GM19351 (cell line): ENCODE data around the gene PRCP.

Experiments
- ATAC-seq: cut with Tn5 transposase; IDR thresholded peaks from one replicate; pipeline ENCODE4 v1.9.1; 2021; ENCODE audit warnings: mild to moderate bottlenecking, moderate library complexity; ENCODE audit not compliant: unreplicated experiment

Gene PRCP

DNA sequence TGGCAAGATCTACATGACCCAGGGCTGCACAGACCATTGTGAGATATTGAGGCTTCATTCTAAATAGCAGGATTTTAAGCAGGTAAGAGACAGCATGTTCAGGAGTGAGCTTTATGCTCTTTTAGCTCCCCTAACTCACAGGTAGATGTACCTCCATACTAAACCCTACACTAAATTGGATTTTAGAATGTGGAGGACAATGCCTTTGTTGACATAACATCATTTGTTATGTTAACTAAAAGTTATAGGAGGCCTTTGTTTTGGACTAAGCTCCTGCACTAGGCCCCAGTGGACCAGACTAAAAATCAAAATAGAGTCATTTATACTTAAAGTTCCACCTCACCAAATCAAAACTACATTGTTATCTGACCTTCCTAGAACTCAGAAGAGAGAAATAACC is 8.1 kb upstream of the PRCP start:
- ATAC-seq: no peak

GRCh38 chr11:82907371-82907770 is 7.1 kb upstream of the PRCP start:
- ATAC-seq: no peak

DNA sequence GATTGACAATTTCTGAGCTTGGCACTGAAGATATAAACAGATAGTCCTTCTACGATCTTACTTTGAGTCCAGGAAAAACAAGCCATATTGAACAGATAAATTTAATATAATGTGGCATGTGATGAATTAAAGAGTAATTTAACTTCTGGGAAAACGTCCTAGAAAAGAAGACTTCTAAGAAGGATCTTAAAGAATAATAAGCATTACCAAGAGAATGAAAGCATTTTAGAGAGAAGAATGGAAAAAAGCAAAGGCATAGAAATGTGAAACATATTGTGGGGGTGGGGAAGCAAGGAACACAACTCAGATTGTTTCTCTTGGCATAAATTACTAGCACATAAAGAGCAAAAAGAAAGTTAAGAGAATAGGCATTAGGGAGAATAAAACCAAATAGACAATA is 6.7 kb upstream of the PRCP start:
- ATAC-seq: no peak

- ATAC-seq: no peak
Measured at GRCh38 chr11:82906236-82906635, 6.0 kb upstream of the PRCP start.

GRCh38 chr11:82903843-82904586 is 3.8 kb upstream of the PRCP start:
- ATAC-seq: no peak

GRCh38 chr11:82902880-82903279 is 2.6 kb upstream of the PRCP start:
- no peak for ATAC-seq

GRCh38 chr11:82901922-82902485 is 1.8 kb upstream of the PRCP start:
- ATAC-seq: no peak

DNA sequence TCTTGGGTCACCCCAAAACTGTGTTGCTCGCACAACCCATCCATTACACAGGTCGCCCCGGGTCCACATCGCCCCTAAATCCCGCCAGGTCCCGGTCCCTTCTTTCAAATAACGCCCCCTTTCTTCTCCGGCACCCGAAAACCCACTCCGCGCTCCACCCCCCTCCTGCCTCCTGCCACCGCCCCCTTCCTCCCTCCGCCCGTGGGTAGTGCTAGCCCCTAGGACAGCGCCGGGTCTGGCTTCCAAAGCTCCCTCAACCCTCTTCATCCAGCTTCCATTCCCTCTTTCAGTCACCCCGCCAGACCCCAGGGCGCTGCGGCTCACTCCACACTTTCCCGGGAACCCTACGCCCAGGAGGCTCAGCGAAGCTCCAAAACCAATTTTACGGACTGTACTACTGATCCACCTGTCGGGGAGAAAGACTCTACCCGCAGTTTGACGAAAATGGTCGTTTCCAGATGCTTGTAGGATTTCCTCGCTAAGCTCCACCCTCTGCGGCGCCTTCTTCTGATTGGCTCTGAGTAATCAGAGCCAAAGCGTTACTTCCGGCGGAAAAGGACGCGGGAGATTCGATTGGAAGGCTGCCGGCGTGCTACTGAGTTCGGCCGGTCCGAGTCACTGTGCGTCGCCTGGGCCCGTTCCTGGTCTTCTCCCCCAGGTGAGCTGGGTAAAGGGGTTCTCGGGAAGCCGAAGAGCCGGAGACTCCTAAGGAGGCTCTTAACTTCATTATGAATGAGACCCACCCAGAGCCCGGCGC is 1.1 kb upstream of the PRCP start, which contains the start of gene DDIAS:
DDIAS (plus strand) TSS at position 572 of the 757 bp plus-strand sequence. CDS start 13,003 bp downstream, outside the sequence.
- ATAC-seq: peak; percentile 61

DNA sequence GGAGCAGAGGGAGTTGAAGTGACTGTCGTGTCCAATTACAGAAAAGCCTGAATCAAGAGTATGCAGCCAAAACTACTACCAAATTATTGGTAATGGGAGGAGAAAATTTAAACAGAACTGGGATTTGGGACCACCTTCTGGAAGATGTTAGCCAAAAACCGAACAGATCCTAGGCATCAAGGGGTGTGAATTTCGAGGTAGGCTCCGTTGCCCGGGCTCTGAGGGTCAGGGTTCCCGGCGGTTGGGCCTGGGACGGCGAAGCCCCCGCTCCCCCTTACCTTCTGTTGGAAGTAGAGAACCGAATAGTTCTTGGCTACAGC is 313 bp downstream of the PRCP start:
- no peak for ATAC-seq

DNA sequence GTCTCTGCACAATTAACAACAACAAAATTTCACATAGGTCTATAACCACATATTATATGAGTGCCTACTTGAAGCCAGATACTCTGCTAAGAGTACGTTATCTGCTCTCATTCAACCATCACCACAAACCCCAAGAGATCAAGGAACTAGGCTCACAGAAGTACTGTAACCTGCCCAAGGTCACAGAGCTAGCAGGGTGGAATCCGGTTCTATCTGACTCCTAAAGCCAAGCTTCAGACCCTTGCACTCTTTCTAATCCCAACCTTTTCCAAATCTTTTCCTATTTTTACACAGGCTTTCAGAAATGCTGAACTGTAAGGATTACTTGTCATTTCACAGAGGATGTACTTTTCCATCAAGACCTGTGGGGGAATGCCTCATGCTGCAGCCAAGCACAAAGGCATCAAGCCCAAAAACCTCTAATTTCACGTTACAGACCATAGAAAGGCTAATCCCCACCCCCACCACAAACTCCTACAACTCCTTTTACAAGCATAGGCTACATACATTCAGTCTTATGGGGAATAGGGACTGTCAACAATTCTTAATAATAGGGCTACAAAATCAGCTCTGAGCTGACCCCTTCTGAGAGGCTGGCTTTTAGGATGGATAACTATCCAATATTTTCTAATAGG is 927 bp downstream of the PRCP start:
- ATAC-seq: no peak

DNA sequence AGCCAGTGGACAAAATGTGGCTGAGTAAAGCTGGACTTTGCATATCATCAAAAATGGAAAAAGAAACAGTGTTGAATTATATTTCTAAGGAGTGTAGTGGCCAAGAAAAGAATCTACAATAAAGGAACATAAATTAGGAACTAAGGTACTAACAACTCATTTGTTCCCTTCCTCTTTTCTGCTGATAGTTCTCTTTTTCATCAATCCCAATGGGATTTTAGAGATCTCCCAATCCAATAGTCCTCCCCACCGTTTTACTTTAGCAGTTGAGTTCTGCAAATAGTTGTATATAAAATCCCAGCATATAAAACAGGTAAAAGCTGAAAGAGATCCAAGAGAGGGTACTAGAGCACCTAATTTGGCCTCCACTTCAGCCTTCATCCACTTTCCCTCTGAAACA is 2.0 kb downstream of the PRCP start:
- ATAC-seq: no peak

- ATAC-seq: no peak
Measured at GRCh38 chr11:82896183-82896582, 4.0 kb downstream of the PRCP start.

GRCh38 chr11:82895437-82896091 is 4.7 kb downstream of the PRCP start:
- ATAC-seq: peak; percentile 27

- ATAC-seq: no peak
Measured at GRCh38 chr11:82892611-82893169, 7.5 kb downstream of the PRCP start.

DNA sequence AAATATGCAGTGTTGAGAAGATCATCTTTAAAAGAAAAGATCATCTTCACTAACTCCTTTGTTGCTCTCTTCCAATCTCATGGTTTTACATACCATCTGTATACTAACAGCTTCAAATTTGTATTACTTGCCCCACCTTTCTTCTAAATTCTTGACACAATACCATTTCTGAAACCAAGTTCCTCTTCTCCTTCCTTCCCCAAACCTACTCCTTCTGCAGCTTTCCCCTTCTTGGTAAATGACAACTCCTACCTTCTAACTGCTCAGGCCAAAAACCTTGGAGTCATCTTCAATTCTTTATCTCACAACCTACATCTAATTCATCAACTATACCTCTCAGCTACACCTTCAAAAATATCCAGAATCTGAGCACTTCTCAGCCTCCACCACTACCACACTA is 9.3 kb downstream of the PRCP start:
- no peak for ATAC-seq

DNA sequence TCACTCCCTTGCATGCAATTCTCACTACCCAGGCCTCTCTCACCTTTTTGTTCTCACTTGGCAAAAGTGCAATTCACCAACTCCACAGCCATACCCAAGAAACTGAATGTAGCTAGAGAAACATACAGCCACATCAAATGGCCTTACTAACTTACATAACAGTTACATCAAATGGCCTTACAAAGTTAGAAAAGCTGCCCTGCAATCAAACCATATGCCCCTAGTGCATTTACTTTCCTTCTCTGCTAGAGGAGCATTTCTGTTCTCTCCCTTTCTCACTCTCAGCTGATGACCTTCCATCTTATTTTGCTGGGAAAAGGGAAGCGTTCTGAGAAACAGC is 10.3 kb downstream of the PRCP start:
- no peak for ATAC-seq

- no peak for ATAC-seq
Measured at GRCh38 chr11:82889133-82890001, 10.9 kb downstream of the PRCP start.

DNA sequence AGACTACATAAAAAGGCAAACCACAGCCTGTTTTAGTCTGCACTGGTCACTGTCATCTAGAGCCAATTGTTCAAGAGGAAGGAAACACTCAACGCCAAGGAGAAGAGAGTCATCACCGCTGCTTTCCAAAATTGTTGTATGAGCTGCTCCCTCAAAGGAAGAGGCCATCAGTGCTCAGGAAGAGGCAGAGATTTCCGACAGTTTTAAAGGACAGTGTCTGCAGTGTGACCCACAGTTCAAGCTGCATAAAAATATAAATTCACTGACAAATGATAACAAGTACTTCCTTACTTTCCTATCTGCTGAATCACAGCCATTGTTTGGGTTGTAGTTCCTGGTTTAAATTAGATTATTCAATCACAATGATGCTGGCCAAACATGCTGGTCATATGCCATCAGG is 16.4 kb downstream of the PRCP start:
- ATAC-seq: no peak

- ATAC-seq: no peak
Measured at GRCh38 chr11:82874646-82875523, 25.3 kb downstream of the PRCP start.
